Adrenal gland (tissue), 12 donors: ENCODE data around the gene HOXB2. TPM values are rescaled to one million over a fixed set of nuclear protein-coding genes. Genes with fewer than 3 reads are reported as not detected.

Source experiments
- DNase-seq, 7 donors: peaks; one replicate each; pipeline ENCODE4 v3.0.0-alpha.2; 2019 to 2020
- H3K27ac ChIP-seq, 5 donors: fragments of 200-600 bp; sonication (generic) in 4 of 5; 1 replicate in 3 of 5; 2 replicates in 2 of 5; pipeline versions ENCODE4 v1.5.1 to v1.8.0; 2016 to 2020; ENCODE audit warnings: mild to moderate bottlenecking in 1 of 5
- H3K27me3 ChIP-seq: fragments of 200-600 bp; 2 replicates; pipeline ENCODE4 v1.8.0; 2021
- H3K36me3 ChIP-seq, 2 donors: fragments of 200-600 bp; replicated peaks in 1 of 2; 1 replicate in 1 of 2; 2 replicates in 1 of 2; pipeline versions ENCODE4 v1.5.1 to v1.8.0; 2018 to 2022
- H3K4me1 ChIP-seq, 2 donors: fragments of 200-600 bp; replicated peaks in 1 of 2; 1 replicate in 1 of 2; 2 replicates in 1 of 2; pipeline versions ENCODE4 v1.5.1 to v1.8.0; 2018 to 2021
- H3K4me3 ChIP-seq, 4 donors: fragments of 200-600 bp; sonication (generic) in 3 of 4; one replicate each; pipeline ENCODE4 v1.5.1; 2016 to 2018
- H3K9me3 ChIP-seq, 3 donors: fragments of 200-600 bp; sonication (generic) in 1 of 3; replicated peaks in 1 of 3; 1 replicate in 2 of 3; 2 replicates in 1 of 3; pipeline versions ENCODE4 v1.5.1 to v1.8.0; 2016 to 2021
- POLR2A ChIP-seq, 2 donors: fragments of 450-650 bp; IDR thresholded peaks; one replicate each; pipeline ENCODE4 v1.6.1; 2017; ENCODE audit warnings: antibody characterized with exemption in 2 of 2, mild to moderate bottlenecking in 2 of 2, moderate library complexity in 1 of 2
- WGBS, 4 donors: extraction: QIAGEN DNeasy Blood & Tissue Kit in 2 of 4; methylation state at CpG; one replicate each; pipeline versions ENCODE4 v1.1.5 to v1.1.7; 2013 to 2017; 5-methylcytosine and 5-hydroxymethylcytosine counted together
- intact Hi-C, 2 donors: fragments of 100-400 bp; cut with DNase I; formaldehyde crosslinking; loops; one replicate each; pipeline versions ENCODE4 v1.14.1 to v1.15.0; 2022 to 2023
- polyA plus RNA-seq, 3 donors: library from polyadenylated mRNA; stranded (reverse); fragments of 200-250 nt in 2 of 3; fragments of 350-450 nt in 1 of 3; fragmentation: Illumina TruSeq in 1 of 3; extraction: RNeasy Lipid Tissue Mini Kit (QIAGEN cat#74804) in 1 of 3; gene quantifications; one replicate each; pipeline ENCODE4 v1.2.3, GENCODE V29; 2013 to 2014
- total RNA-seq, 9 donors: library from RNA; depleted of rRNA in 4 of 9; stranded (reverse); fragments of >200 nt in 4 of 9; fragments of 120-200 nt in 1 of 9; fragmentation: NEBNext Ultra II Directional in 1 of 9; extraction: Animal tissue kit (Norgen Biotek cat#: 25700) in 1 of 9; gene quantifications; one replicate each; pipeline versions ENCODE4 v1.1.0 to v1.2.4, GENCODE V29; 2013 to 2023
- TF ChIP-seq, protein P1 (sequence below), 6 experiments: fragments of 450-650 bp in 4 of 6; fragments of 200-600 bp in 2 of 6; sonication (generic) in 1 of 6; IDR thresholded peaks; 1 replicate in 5 of 6; 2 replicates in 1 of 6; pipeline versions ENCODE4 v1.5.1 to v1.8.0; 2016 to 2021; ENCODE audit warnings: antibody characterized with exemption in 6 of 6, mild to moderate bottlenecking in 2 of 6, moderate library complexity in 1 of 6
- donor health status: healthy with polysubstance abuse.
- donor health status: Bipolar disorder and iron deficiency.
- donor health status: DM: yes; HTN: yes; CAD: no.
- donor health status: DM: no; HTN: no; CAD: no.
- donor health status: DM: no; HTN: no; CAD: no.
- donor health status: DM: yes; HTN: yes; CAD: no.

Gene HOXB2
- total and polyA plus RNA-seq, 12 donors: 6.3 to 73.6 (median 27.5) TPM

DNA sequence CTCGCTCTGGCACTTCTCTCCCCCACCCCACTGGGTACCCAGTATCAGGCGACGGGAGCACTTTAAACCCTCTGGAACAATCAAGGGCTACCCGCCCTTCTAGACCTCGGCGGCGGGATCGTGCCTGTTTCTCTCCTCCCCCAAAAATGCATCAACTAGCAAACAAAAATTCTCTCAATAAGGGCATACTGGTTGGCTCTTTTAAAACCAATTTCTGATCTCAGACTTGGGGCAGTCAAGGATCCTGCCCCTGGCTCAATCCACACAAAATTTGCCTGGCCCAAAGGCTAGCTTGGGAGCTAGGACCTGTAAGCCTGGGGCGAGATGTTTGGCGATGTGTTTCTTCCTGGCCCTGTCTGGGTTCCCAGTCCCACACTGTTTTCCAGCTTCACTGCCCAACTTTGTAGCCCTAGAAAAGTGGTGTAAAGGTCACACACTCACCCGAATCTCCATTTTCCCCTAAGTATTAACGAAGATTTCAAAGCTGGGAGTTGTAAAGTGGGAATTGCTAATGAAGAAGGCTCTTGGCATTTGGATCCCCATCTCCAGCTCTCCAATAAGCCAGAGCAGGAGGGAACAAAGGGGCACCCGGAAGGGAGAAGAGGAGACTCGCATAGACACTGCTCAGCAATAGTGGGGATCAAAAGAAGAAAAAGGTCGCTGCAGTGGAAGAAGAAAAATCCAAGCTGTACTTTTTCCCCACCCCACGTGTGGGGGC, 14.4 kb upstream of the HOXB2 start:
- Histone ChIP-seq H3K36me3 (no peaks in the 10 kb centered on the region), H3K4me3 (no peak overlapping the region), H3K27ac (peak overlapping the region in 2 of 5 donors; percentile 17 to 54), H3K9me3 (no peaks in the 10 kb centered on the region), H3K27me3 (no peaks in the 10 kb centered on the region), H3K4me1 (peaks cover 0 to 42% of the 10 kb centered on the region in 2 donors)
- intact Hi-C loops: no loop called here
- peak in 1 of 7 donors; percentile 7 for DNase-seq
- no peak for TF ChIP-seq POLR2A (IDR thresholded peaks at IDR 0.05)
- TF ChIP-seq, protein P1, sequence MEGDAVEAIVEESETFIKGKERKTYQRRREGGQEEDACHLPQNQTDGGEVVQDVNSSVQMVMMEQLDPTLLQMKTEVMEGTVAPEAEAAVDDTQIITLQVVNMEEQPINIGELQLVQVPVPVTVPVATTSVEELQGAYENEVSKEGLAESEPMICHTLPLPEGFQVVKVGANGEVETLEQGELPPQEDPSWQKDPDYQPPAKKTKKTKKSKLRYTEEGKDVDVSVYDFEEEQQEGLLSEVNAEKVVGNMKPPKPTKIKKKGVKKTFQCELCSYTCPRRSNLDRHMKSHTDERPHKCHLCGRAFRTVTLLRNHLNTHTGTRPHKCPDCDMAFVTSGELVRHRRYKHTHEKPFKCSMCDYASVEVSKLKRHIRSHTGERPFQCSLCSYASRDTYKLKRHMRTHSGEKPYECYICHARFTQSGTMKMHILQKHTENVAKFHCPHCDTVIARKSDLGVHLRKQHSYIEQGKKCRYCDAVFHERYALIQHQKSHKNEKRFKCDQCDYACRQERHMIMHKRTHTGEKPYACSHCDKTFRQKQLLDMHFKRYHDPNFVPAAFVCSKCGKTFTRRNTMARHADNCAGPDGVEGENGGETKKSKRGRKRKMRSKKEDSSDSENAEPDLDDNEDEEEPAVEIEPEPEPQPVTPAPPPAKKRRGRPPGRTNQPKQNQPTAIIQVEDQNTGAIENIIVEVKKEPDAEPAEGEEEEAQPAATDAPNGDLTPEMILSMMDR (IDR thresholded peaks at IDR 0.05): no peak
- WGBS, 4 donors: 79 to 85% (median 80%) methylated on average over 16 of the region's 16 CpGs

DNA sequence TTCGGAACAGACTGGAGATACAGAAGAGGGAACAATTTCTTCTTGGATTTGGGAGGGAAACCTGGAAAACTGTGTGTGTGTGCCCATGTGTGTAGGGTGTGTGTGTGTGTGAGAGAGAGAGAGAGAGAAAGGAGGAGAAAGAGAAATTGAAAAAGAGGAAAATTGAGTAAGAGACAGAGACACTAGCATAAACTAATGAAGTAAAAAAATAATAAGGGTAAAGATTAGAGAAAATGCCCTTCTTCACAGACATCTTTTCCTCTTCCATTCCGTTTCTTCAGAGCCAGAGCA, 13.9 kb upstream of the HOXB2 start:
- TF ChIP-seq POLR2A (IDR thresholded peaks at IDR 0.05): no peak
- TF ChIP-seq, protein P1 (IDR thresholded peaks at IDR 0.05): no peak
- Histone ChIP-seq H3K4me1 (peaks cover 0 to 42% of the 10 kb centered on the region in 2 donors), H3K27ac (no peak overlapping the region), H3K9me3 (no peaks in the 10 kb centered on the region), H3K36me3 (no peaks in the 10 kb centered on the region), H3K4me3 (no peak overlapping the region), H3K27me3 (no peaks in the 10 kb centered on the region)
- 81 to 85% (median 82%) methylated on average over 2 of the region's 2 CpGs for WGBS, 4 donors
- intact Hi-C loops: no loop called here
- DNase-seq: no peak

DNA sequence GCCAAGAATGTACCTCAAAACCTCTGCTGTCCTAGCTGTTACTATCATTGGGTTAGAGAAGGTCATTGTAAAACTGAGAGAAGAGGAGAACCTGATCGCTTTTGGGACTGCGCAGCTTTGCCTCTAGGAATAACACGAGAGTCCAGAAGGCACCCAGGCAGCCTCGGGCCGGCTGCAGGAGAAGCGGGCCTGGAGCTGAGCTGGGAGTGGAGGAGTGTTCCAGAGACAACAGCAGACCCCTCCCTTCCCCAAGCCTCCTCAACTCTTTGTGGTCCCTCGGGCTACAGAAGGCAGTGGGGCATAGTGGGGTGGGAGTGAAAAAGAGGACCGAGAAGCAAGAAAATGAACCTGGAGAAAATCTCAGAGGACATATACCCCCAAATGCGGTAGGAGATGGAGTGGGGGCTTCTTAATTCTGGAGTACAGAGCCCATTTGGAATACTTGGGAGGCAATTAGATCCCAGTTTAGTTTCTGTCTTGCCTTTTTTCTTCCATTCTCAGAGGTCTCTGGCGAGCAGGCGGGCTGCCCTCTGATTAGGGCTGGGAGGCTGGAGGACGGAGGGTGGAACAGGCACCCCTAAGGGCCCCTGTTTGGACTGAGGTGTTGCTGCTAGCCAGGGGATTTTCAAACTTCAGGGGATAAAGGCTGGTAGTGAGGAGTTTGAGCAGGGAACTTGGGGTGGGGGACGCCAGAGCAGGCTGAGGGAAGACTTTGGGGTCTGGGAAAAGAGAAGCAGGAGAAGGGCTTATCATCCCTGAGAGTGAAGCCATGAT, 13.3 kb upstream of the HOXB2 start:
- Histone ChIP-seq H3K36me3 (no peaks in the 10 kb centered on the region), H3K4me1 (peaks cover 0 to 37% of the 10 kb centered on the region in 2 donors), H3K9me3 (no peaks in the 10 kb centered on the region), H3K27ac (peak overlapping the region in 1 of 5 donors; percentile 89), H3K27me3 (no peaks in the 10 kb centered on the region), H3K4me3 (no peak overlapping the region)
- 79 to 85% (median 81%) methylated on average over 13 of the region's 13 CpGs for WGBS, 4 donors
- no peak for DNase-seq
- TF ChIP-seq POLR2A (IDR thresholded peaks at IDR 0.05): no peak
- TF ChIP-seq, protein P1 (IDR thresholded peaks at IDR 0.05): no peak
- intact Hi-C loops: no loop called here

DNA sequence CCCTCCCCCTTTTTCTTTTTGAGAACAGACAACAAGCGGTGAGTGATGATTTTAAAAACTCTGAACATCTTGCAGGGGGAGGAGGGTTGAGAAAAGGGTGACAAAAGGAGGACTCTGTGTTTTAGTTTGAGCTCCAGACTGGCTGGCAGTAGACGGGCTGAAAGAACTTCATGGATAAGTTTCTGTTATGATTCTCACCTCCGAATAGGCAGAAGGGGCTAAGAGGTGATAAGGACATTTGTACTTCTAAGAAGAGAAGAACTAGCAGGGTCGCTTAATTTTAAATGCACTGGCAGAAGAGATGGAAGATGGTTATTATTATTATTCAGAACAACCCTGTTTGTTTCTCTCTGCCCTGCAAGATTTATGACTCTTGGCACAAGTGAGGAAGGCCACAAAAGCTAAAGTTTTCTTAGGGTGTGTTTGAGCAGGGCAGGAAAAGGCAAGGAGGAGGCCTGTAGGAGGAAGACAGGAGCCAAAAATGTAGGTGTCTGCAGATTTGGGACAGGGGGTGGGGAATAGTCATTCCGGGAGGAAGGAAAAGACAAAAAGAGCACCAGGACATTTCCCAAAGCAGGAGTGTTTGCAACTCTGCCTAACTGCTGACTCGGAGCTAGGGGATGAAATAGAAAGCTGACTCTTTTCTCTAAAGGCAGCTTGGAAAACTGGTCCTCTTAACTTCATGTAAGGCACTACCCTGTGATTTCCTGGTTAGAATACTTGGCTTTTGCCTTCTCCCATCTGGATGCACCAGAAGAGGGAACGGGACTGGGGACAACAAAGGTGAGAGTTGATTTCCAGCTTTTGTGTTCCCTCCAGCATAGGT, 11.9 kb upstream of the HOXB2 start:
- H3K4me3 ChIP-seq: no peak overlapping the region
- peak overlapping the region in 3 of 5 donors; percentile 13 to 89 (median 76) for H3K27ac ChIP-seq
- no peaks in the 10 kb centered on the region for H3K36me3 ChIP-seq
- DNase-seq: peak in 1 of 7 donors; percentile 6
- WGBS, 4 donors: 38 to 62% (median 48%) methylated on average over 7 of the region's 7 CpGs
- TF ChIP-seq POLR2A (IDR thresholded peaks at IDR 0.05): no peak
- TF ChIP-seq, protein P1 (IDR thresholded peaks at IDR 0.05): no peak
- H3K4me1 ChIP-seq: peaks cover 0 to 39% of the 10 kb centered on the region in 2 donors
- no peaks in the 10 kb centered on the region for H3K27me3 ChIP-seq
- intact Hi-C loops: no loop called here
- no peaks in the 10 kb centered on the region for H3K9me3 ChIP-seq
